ENCODE results near the gene LAMP5.

Gene LAMP5, protein sequence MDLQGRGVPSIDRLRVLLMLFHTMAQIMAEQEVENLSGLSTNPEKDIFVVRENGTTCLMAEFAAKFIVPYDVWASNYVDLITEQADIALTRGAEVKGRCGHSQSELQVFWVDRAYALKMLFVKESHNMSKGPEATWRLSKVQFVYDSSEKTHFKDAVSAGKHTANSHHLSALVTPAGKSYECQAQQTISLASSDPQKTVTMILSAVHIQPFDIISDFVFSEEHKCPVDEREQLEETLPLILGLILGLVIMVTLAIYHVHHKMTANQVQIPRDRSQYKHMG

DNA sequence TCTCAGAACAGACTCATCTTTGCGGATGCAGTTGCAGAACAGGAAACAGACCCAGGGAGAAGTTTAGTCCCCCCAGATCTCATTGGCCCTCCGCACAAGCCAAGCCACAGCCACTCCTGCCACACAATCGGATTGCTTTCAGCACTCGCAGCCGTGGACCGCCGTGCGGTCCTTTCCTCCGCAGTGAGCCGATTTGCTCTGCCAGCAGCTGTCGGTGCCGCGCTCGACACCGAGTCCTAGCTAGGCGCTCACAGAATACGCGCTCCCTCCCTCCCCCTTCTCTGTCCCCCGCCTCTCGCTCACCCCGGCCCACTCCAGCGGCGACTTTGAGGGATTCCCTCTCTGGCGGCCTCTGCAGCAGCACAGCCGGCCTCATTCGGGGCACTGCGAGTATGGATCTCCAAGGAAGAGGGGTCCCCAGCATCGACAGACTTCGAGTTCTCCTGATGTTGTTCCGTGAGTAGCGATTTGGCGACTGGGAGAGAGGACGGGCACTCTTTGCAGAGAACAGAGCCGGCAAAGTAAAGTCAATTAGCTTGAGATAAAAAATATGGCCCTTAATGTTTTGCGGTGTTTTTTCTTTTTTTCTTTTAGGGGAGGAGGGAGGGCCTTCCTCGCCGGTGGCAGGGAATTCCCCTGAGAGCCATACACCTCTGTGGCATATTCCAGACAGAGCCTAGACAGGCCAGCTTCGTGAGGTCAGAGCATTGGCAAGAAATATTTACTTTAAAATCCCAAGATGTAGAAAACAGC lies at the start of gene LAMP5:
Gene LAMP5, plus strand, starts transcription at position 130 of the 753 bp plus-strand sequence. Its CDS starts 263 bp downstream, at position 393.
- no peak for DNase-seq

DNA sequence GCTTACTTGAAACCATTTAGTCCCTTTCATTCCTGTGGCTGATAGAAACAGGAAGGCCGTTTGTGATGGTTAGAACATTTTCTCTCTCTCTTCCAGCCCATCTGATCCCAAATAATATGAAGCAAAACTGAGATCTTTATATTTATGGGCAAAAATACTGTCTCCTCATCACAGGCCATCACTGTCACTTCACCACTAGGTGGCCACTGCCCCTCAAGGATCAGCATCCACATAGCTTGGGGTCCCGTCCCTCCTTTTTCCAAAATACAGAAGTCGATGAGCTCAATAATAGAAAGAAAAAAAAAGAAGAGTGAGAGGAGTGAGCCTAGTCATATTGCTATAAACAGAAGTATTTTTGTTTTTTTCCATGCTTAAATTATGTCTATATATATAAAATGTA lies 46.4 kb upstream of the LAMP5 start:
- no peak for DNase-seq

DNA sequence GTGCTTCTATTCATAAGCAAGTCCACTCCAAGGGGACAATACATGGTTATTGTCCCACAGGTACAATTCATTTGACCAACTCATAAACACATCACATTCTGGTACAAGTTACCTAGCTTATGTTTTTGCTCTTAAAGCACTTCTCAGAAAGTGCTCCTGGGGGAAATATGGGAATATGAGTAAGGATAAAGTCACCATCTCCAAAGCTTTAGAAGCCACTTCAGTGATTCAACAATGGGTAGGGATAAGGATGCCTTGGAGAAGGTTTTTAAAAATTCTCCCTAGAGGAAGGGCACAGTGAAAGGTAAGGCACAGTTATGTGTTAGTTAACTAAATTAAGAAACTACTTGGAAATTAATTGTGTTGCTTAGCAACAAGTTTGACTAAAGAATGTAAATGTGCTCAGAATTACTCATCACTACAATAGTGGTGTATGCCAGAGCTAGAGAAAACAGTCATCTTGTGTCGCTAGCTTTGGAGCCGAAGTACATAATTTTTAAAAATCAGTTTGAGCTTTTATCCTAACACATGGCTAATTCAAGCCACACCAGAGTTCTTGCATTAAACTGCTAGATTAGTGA lies 39.5 kb upstream of the LAMP5 start:
- no peak for DNase-seq

DNA sequence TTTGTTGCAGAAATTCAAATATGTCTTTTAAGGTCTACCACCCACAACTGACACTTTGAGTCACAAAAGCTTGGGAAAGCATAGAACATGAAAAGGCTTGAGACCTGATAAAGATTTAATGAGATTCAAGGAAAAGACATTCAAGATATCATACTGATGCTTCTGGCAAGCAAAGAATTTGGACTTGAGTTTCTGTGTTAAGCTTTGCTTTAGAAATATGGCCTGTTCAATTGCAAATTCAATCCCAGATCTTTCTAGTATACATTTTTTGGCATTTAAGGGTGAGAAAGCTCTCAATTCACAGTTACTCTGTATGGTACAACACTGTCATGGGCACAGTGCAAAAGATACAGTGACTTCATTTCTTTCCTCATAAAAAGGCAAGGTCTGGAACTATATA lies 38.9 kb upstream of the LAMP5 start:
- DNase-seq = no peak

DNA sequence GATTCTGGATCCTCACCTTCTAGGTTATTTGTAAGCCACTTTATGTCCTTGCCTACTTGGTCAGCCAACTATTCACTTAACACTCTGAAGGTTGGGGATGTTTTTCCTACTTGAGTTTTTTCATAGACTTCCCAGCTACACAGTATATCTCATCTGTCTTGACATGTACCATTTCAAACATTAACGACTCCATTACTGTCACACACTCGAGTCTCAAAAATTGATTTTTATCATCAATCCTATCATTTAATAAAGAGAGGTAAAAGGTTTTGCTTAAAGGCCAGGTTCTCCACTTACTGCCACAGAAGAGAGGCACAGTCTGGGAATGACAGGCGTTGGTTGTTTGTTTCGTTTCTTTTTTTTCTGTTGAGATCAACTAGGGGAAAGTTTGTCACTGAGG lies 38.2 kb upstream of the LAMP5 start:
- no peak for DNase-seq

DNA sequence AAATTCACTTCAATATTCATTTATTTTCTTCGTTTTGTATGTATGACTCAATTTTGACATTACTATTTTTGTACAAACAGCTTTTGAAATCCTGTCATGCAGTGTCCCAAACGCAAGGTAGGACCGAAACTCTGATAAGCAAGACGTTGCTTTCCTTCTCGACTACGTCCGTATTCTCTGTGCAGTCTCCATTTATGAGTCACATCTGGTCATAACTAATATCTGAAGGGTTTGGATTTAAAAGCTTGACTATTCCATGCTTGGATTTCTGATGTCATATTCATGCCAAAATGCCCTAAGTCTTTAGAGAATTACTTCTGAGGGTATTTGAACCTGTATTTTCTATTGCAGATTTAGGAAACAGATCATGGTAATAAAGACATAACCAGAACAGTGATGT lies 37.8 kb upstream of the LAMP5 start:
- no peak for DNase-seq

DNA sequence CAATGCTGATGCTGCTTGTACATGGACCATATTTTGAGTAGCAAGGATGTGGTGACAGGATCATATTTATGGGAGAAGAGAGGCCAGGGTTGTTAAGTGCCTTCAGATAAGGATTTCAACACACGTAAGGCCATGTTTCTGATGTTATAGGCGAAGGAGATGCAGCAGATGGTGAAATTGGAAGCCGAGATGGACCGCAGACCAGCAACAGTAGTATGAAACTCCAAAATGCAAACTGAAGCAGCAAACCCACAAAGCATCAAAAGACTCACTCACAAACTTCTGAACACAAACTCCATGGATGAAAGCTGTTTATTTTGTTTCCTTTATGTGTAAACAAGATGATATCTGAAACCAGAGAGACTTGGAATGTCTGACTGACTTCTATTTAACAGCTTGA lies 35.6 kb upstream of the LAMP5 start:
- no peak for DNase-seq

DNA sequence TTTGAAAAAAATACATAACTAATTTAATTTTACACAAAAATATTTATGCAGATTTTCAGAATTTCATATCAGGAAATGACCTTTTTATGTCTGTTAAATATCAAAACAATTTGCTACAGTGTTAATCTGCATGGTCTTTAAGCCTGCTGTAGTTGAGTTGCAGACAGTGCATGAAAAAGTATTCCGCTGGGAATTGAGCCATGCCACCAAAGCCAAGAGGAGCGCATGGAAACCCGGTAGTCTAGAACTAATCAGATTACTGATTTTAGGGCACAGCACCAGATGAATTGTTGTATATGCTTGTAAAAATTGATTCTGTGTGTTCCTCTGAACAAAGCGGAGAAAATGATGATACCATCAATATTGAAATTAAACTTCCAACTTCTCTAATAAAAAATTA lies 34.3 kb upstream of the LAMP5 start:
- no peak for DNase-seq

DNA sequence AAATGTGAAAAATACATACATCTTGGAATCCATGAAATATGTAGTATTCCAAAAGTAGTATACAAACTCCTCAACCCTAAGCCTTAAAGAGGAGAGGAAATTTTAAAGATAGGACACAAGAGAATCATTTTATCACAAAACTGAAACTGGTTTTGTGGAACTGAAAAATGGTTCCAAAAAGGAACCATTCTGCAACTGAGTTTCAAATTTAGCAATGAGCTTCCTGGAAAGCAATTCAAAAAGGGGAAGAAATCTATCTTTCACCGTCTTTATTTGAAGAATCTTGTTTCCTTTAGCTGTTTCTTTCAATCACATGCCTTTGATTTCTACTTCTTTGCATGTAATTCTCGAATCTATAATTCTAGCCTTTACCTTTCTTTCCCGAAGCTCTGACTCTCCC lies 32.2 kb upstream of the LAMP5 start:
- DNase-seq = no peak

DNA sequence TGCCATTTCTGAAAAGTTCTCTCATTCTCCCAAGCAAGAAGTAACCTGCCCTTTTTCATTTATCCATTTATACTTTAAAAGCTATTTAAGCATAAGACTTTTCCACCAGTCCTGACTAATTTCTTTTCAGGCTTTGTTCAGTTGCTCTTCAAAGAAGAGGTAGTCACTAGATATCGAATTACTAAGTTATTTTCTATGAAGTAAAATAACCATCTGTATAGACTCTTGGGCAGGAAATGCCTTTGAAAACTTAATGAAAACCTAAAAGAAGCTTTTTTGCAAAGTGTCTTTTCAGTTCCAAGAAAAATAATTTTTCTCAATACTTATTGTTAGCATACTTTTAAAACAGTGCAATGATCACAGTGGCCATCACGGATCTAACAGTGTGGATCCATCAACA lies 31.3 kb upstream of the LAMP5 start:
- DNase-seq = no peak

DNA sequence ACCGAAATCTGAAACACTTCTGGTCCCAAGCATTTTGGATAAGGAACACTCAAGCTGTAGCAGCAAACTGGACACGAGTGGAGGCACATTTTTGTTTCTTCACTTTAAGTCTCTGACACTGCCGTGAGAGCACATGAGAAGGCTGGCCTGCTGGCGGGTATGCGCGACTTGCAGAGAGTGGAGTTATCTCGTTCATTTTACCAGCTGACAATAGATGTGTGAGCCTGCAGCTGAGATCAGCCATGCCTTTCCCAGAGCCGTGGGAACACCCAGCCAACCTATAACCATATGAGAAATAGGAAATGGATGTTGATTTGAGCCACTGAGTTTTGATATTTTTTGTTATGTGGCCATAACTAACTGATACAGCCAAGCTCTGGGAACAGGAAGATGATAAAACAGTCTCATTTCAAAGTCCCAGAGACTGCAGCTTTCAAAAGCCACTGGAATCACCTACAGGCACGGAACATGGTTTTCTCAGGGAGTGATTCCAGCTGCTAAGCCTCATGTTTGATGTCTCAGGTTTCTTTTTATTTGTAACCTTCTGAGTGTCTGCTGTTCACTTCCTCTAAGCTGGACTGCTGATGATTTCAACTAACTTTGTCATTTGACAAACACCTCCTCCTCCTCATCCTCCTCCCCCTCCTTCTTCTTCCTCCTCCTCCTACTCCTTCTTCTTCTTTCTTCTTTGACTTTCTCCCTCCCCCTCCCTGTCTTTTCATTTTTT lies 28.6 kb upstream of the LAMP5 start:
- no peak for DNase-seq

DNA sequence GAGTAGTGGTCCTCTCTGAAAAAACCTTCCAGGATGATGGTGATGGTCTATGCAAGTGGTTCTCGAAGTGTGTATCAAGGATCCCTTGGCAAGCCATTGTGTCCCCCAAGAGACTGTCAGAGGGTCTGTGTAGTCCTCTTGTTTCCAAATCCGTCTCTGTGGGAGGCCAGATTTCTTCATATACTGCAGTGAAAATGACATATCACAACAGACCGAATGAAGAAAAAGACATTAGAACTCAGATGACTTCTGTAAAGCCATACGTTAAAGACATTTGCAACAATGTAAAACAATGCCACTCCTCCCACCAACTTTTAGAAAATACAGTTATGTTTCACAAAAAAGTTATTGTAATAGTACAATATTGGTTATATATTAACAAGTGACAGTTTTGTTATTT lies 27.2 kb upstream of the LAMP5 start:
- DNase-seq = no peak

DNA sequence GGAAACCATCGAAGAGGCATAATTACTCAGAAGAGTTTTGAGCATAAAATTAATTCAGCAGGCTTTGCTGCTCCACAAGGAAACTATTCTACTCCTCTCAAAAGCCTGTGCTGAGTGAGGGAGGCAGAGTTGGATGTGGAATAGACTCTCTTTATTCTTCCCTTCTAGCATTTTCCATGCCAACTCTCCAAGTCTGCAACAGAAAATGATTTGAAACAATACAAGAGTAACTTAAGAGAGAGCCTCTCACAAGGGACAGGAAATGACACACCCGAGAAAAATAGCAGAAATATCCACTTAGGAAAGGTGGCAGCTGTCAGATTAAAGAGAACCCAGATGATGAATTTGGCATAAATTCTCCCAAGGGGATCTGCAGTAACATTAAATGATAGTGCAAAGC lies 26.3 kb upstream of the LAMP5 start:
- DNase-seq = no peak

DNA sequence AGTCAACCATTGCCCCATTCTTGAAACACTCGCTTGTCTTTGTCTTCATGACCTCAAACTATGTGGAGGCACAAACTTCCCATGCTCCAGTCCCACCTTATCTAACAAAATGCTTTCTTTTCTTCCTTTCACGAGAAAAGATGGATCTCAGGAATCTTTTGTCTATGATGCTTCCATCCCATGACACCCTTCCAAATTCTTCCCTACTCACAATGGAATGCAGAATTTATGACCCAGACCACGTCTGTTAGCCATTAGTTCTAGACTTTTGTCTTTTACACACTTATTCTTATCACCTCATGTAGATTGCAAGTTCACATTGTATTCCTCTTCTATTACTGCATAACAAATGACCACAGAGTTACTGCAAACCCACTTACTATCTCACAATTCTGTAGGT lies 24.2 kb upstream of the LAMP5 start:
- DNase-seq = no peak

DNA sequence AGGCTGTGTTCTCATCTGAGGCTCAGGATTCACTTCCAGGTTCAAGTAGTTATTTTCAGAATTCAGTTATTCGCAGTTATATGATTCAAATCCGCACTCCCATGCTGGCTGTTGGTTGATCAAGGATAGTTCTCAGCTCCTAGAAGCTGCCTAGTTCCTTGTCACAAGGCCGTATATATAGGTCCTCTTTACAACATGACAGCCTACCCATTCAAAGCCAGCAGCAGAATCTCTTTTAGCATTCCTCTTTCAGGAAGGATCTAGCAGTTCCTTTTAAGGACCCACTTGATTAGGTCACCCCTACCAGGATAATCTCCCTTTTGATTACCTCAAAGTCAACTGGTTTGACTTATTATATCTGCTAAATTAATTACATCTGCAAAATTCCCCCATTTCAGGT lies 23.8 kb upstream of the LAMP5 start:
- no peak for DNase-seq

DNA sequence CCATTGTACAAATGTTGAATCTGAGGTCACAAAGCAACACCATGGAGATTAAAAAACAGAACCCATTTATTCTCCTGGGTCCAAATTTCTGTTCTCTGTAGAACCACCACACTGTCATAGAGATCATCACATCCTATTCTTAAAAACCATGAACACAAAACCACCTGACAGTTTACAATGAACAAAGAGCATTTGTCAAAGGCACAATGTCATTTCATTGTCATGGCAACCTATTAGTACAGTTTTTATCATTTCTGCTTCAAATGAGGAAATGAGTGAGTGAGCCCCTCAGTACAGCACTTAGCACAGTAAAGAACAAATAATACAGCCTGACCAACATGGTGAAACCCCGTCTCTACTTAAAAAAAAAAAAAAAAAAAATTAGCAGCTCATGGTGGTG lies 23.1 kb upstream of the LAMP5 start:
- DNase-seq = no peak

DNA sequence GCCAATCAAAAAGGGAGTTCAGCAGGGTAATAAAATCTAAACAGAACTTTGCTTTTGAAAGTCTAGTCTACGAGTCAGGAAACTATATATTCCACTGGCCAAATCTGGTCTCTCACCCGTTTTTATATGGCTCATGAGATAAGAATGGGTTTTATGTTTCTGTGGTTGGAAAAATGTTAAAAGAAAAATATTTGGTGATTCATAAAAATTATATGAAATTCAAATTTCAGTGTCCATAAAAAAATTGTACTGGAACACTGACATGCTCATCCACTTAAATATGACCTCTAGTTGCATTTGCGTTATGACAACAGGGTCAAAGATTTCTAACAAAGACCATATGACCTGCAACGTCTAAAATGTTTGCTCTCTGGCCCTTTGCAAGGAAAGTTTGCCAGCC lies 22.3 kb upstream of the LAMP5 start:
- DNase-seq = no peak

DNA sequence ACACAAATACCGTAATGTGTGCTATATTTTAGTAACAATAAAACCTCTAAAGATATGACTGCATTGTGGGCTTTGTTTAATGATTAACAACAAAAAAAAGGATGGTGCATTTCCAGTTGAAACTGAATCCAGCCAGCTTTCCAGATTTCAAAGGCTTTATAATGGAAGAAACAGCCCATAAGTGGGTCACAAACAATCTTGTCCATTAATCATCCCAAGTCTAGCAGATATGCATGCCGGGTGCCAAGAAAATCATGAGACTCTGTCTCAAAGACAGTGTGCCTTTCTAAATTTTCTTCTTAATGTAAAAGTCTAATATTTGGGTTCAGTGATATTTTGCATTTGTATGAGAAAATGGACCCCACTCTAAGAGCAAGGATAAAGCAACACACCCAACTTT lies 20.6 kb upstream of the LAMP5 start:
- DNase-seq = no peak

DNA sequence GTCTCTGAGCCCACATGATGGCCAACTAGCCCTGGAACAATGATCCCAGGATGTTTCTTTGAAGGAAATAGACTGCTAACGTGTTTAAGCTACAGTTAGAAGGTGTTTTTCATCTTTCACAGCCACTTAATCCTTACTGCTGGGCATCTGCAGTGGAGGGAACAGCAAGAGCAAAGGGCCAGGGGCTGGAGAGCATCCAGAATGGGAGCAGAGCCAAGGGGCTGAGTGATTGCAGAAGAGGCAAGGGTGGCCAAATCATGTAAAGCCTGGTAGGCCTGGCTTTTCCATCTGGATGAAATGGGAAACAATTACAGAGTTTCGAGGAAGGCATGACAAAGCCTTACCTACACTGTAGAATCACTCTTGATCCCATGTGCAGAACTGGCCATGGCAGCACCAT lies 18.7 kb upstream of the LAMP5 start:
- DNase-seq = no peak

DNA sequence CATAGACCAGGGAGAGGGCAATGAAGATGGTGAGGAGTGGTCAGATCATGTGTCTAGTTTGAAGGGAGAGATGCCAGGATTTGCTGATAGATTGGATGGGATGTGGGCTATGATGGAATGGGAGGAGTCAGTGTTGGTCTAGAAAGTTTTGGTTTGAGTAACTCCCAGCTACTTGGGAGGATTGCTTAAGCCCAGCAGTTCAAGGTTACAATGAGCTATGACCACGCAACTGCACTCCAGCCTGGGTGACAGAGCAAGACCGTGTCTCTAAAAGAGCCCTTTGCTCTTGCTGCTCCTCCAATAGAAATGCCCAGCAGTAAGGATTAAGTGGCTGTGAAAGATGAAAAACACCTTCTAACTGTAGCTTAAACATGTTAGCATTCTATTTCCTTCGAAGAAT lies 18.2 kb upstream of the LAMP5 start:
- no peak for DNase-seq

DNA sequence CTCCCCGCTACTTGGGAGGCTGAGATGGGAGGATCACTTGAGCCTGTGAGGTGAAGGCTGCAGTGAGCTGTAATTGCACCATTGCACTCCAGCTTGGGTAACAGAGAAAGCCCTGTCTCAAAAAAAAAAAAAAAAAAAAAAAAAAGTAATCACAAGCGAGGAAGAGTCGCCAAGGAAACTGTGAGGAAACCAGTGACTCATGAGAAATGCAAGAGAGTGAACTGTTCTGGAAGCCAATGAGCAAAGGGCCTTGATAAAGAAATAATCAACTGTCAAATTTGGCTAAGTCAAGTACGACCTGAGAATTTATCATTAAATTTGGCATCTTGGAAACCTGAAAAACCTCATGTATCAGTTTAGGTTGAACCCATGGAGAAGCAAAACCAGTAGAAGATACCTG lies 16.1 kb upstream of the LAMP5 start:
- no peak for DNase-seq

DNA sequence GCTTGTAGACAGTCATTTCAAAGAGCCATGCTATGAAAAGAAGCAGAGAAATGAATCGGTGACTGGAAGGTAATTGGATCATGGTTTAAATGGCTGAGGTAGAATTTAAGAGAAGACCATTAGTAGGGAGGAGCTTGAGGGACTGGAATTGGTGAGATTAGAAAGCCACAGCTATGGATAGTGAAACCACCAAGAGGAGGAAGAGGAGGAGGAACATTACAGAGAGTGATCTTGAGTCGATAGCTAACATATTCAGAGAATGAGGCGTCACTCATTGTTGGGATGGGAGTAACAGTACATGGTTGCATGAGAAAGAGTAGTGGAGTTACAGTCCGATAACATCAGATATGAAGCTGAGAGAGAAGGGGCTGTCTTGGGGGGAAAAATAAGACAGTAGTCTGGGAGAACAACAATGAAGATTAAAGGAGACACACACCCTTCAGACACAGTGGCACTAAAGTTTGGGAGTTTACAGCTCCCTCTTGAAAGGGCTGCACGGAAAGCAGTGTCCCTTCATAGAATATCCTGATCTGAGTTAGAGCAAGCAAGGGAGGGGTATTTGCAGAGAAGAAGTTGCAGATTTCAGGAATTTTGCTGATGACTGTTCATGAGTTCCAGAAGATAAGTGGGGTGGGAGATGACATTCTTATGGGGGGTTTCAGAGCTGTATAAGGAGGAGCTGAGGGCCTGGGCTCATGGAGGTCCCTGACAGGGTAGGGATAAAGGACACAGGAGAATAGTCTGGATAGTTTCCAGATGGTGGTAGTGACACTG lies 15.1 kb upstream of the LAMP5 start:
- no peak for DNase-seq

DNA sequence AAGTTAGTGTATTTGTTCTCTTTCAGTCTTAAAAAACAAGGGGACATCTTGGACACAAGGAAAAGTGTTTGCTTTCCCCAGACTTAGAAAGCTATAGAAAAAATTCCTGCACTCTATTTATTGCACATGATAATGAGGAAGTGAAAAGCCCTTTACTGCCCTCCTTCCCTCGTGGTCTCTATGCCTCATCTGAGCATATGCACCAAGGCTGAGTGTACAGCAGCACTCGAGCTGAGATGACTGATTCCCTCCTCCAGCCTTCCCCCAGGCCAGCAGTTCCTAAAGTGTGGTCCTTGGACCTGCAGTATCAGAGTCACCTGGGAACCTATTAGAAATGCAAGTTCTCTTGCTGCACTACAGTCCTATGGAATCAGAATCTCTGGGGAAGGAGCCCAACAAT lies 14.3 kb upstream of the LAMP5 start:
- no peak for DNase-seq
